NOMO-1 treated with DMSO at 0.1 percent for 48 hours (cell line): ENCODE results near the gene EYA2.

ENCODE experiments used
- DNase-seq: peaks from one replicate; lab custom pipeline; 2025; ENCODE audit not compliant: unreplicated experiment; lab: John Stamatoyannopoulos, UW

EYA2 gene

GRCh38 chr20:47035026-47035590 lies 140.5 kb downstream of the EYA2 start:
- DNase-seq, result no peak

- no peak for DNase-seq
Observed at GRCh38 chr20:47036091-47036870, 141.6 kb downstream of the EYA2 start.

- DNase-seq, result no peak
Observed at GRCh38 chr20:47038566-47039560, 144.2 kb downstream of the EYA2 start.

DNA sequence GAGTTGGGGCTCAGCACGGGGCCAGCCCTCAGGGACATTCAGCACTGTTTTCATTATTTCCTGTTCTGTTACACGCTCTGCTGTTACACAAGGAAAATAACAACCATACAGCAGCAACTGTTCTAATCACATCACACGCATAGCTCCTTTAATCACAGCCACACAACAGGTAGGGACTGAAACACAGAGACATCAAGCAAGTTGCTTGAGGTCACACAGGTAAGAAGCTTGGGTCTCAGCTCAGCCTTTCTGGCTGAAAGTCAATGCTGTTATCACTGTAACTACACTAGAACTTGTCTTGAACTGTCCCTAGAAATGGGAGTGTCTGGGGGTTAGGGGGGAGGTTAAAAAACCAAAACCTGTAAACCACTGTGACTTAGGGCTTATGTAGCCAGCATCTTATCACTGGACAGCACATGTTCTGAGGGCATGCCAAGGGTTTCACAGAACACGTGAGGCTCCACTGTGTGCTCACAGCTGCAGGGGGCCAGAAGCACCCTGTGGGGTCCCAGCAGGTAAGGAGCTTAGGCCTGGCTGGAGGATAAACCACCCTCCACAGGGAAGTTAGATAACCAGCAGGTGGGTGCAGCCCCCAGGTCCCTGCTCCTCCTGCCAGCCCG lies 146.0 kb downstream of the EYA2 start:
- DNase-seq, result no peak

DNA sequence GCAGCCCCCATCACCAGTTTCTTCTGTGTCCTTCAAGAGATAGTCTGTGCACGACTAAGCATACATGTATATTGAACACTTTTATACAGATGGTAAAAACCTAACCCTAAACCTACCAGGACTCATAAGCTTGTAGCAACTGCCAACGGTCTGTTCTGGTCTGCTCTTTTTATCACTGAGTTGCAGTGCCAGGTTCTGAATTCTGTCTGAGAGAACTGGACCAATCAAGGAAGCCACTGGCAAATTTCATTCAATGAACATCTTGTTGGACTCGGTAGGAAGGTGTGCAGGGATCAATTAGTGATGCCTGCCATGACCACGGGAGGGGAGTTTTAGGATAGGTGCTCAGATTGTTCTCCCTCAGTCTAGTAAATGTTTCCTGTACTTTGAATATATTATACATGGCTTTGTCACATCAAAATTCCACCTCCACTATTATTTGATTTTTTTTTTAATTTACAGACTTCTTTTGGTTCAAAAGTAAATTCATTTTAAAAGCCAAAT lies 146.8 kb downstream of the EYA2 start:
- DNase-seq, result no peak

GRCh38 chr20:47042464-47042863 lies 147.8 kb downstream of the EYA2 start:
- no peak for DNase-seq

DNA sequence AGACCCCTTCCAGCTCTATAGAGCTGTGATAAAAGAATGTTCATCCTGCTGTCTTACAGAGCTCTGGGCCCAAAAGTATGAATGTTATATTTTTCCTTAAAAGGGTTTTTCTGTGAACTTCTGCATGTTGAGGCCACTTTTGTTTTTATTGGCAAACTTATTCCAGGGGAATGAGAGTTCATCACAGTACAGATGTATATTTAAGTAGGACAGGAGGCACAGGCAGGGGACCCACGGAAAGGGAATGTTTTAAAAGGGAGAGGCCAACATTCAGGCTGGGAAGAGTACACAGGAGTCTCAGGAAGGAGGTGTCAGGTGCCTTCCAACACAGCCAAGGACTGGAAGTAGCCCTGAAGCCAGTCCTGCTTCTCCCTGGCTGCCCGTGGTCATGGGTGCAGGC lies 148.4 kb downstream of the EYA2 start:
- DNase-seq, result no peak

GRCh38 chr20:47044938-47045337 lies 150.3 kb downstream of the EYA2 start:
- no peak for DNase-seq

- no peak for DNase-seq
Observed at GRCh38 chr20:47048054-47048453, 153.4 kb downstream of the EYA2 start.

DNA sequence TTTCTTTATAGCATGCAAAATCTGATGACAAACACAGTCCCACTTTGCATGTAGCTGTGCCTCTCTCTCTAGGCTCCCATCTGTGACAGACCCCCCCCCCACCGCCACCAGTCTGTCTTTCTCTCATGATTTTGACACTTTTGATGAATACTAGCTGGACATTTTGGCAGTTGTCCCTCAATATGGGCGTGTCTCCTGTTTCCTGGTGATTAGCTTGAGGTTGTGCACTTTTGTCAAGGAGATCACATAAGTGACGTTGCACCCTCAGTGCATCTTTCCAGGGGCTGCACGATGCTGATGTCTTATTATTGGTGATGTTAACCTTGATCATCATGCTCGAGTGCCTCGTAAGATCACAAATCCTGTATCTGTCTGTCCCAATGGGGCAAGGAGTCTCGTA lies 155.1 kb downstream of the EYA2 start:
- no peak for DNase-seq

DNA sequence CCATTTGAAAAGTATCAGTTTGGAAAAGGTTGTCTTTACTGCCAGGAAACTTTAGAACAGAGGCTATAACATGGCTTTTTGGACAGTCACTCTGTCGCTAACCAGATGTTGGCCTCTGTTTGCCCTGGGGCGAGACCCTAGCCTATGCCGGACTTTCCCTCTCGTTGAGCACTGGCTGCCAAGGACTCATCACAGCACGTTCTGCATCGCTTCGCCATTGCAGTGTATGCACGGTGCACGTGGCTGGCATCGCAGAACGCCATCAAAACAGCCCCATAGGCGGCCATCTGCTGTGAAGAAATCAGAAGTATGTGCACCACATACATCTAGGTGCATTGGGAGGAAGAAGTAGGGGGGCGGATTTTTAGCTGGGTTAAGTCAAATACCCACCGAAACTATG lies 156.4 kb downstream of the EYA2 start:
- no peak for DNase-seq

DNA sequence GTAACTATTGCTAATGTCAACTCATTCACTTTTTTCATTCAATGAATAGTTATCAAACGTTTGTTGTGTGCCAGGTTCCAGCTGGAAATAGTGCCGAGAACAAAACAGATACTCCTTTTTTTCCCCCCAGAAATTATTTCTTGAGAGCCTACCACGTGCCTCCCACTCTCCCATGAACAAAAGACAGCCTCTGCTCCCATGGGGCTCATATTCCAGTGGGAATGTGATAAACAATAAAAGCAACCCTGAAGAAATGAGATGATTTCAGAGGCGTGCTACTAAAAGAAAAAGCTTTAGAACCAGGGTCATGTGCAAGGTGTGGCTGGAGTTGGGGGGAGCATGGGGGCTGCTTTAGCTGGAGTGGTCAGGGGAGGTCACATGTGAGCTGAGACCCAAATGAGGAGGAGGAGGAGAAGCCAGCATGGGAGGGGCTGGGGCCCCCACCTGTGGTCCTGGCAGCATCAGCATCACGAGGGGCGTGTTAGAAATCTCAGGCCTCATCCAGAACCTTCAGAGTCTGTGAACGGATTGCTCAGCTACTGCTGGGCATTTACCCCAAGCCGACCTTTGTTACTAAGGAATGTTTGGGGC lies 157.4 kb downstream of the EYA2 start:
- DNase-seq, result no peak

GRCh38 chr20:47054506-47054905 lies 159.9 kb downstream of the EYA2 start:
- DNase-seq, result no peak

- DNase-seq, result no peak
Observed at GRCh38 chr20:47054945-47055344, 160.3 kb downstream of the EYA2 start.

GRCh38 chr20:47055699-47056369 lies 161.2 kb downstream of the EYA2 start:
- no peak for DNase-seq

GRCh38 chr20:47057661-47058060 lies 163.0 kb downstream of the EYA2 start:
- no peak for DNase-seq

DNA sequence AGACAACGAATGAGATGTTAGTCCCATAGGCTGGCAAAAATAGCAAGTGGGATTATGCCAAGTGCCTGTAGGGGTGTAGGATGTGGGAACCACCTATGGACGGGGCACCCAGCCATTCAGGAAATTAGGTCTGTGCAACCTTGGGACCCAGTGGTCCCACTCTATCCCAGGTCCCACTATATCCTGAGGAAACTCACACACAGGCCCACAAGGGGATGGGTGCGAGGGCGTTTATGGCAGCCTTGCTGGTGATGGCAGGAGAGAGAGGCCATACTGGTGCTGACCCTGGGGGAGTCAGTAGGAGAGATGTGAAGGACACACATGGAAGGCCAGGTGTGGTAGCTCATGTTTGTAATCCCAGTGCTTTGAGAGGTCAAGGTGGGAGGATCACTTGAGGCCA lies 163.6 kb downstream of the EYA2 start:
- no peak for DNase-seq

GRCh38 chr20:47059536-47059935 lies 164.9 kb downstream of the EYA2 start:
- no peak for DNase-seq

GRCh38 chr20:47061549-47061948 lies 166.9 kb downstream of the EYA2 start:
- DNase-seq, result no peak

GRCh38 chr20:47062226-47062890 lies 167.7 kb downstream of the EYA2 start:
- no peak for DNase-seq
